WTC11 (cell line): ENCODE measurements around the gene HMCN1.

Source experiments
- NR2C2 ChIP-seq: sonication (generic); formaldehyde crosslinking; IDR thresholded peaks from 2 replicates; pipeline ENCODE4 v1.8.0; 2022; ENCODE audit warnings: mild to moderate bottlenecking, missing genetic modification reagents
- TF ChIP-seq, protein P1 (sequence below): fragments of 200-600 bp; IDR thresholded peaks from 2 replicates; pipeline ENCODE4 v1.8.0; 2022; ENCODE audit warnings: antibody characterized with exemption
- TF ChIP-seq, protein P2 (sequence below): sonication (generic); formaldehyde crosslinking; IDR thresholded peaks from 2 replicates; pipeline ENCODE4 v1.8.0; 2022; ENCODE audit warnings: mild to moderate bottlenecking, missing genetic modification reagents

DNA sequence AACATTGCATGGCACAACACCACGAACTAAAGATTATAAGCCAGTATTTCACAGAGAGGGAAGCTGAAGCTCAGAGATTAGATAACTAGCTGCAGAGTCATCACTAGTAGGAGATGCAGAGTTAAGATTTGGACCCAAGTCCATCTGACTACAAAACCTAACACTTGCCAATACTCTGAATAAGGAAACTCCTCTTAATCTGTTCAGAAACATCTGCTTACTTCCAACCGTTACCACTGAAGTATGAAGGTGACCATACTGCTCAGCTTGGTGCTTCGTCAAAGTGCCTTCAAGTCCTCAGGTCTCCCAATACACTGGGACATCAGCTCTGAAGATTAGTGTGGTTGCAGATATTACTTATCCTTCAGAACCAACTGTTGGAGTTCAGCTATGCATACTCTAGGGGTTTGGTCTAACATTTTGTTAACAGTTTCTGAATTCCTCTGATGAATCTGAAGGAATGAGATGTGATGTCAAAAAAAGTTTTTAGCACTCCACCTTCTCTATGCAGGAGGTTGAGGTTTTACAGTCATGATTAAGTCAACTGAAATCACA, 461.3 kb downstream of the HMCN1 start:
- TF ChIP-seq, protein P1, sequence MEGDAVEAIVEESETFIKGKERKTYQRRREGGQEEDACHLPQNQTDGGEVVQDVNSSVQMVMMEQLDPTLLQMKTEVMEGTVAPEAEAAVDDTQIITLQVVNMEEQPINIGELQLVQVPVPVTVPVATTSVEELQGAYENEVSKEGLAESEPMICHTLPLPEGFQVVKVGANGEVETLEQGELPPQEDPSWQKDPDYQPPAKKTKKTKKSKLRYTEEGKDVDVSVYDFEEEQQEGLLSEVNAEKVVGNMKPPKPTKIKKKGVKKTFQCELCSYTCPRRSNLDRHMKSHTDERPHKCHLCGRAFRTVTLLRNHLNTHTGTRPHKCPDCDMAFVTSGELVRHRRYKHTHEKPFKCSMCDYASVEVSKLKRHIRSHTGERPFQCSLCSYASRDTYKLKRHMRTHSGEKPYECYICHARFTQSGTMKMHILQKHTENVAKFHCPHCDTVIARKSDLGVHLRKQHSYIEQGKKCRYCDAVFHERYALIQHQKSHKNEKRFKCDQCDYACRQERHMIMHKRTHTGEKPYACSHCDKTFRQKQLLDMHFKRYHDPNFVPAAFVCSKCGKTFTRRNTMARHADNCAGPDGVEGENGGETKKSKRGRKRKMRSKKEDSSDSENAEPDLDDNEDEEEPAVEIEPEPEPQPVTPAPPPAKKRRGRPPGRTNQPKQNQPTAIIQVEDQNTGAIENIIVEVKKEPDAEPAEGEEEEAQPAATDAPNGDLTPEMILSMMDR: no peak
- TF ChIP-seq NR2C2: no peak
- TF ChIP-seq, protein P2, sequence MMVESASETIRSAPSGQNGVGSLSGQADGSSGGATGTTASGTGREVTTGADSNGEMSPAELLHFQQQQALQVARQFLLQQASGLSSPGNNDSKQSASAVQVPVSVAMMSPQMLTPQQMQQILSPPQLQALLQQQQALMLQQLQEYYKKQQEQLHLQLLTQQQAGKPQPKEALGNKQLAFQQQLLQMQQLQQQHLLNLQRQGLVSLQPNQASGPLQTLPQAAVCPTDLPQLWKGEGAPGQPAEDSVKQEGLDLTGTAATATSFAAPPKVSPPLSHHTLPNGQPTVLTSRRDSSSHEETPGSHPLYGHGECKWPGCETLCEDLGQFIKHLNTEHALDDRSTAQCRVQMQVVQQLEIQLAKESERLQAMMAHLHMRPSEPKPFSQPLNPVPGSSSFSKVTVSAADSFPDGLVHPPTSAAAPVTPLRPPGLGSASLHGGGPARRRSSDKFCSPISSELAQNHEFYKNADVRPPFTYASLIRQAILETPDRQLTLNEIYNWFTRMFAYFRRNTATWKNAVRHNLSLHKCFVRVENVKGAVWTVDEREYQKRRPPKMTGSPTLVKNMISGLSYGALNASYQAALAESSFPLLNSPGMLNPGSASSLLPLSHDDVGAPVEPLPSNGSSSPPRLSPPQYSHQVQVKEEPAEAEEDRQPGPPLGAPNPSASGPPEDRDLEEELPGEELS (CRISPR knock-in tag): no peak
